Progenitor cell of endocrine pancreas (in vitro differentiated cells): Measurements from ENCODE around the gene PNPLA5. TPM values are rescaled to one million over a fixed set of nuclear protein-coding genes. Genes with fewer than 3 reads are reported as not detected.

Source experiments
- DNase-seq: peaks from one replicate; pipeline ENCODE4 v3.0.0; 2021; ENCODE audit warnings: low spot score; ENCODE audit not compliant: unreplicated experiment
- H3K27ac Mint-ChIP-seq: 2 replicates; pipeline ENCODE4 v1.8.0; 2021; ENCODE audit warnings: mild to moderate bottlenecking, moderate library complexity, mixed read lengths
- H3K27me3 Mint-ChIP-seq: 2 replicates; pipeline ENCODE4 v1.8.0; 2021; ENCODE audit warnings: mixed read lengths
- H3K36me3 Mint-ChIP-seq: 2 replicates; pipeline ENCODE4 v1.8.0; 2022; ENCODE audit warnings: mixed read lengths; ENCODE audit not compliant: insufficient read depth
- H3K4me1 Mint-ChIP-seq: 2 replicates; pipeline ENCODE4 v1.8.0; 2021; ENCODE audit warnings: low read depth, mixed read lengths
- H3K4me3 Mint-ChIP-seq: 2 replicates; pipeline ENCODE4 v1.8.0; 2021; ENCODE audit warnings: low read depth, mild to moderate bottlenecking, moderate library complexity, mixed read lengths
- H3K9me3 Mint-ChIP-seq: 2 replicates; pipeline ENCODE4 v1.8.0; 2021; ENCODE audit warnings: low read depth, mixed read lengths
- CTCF ChIP-seq: fragments of 200-600 bp; sonication (generic); IDR thresholded peaks from one replicate; pipeline ENCODE4 v1.5.0; 2021; ENCODE audit warnings: antibody characterized with exemption, mild to moderate bottlenecking; ENCODE audit not compliant: unreplicated experiment
- total RNA-seq: library from RNA; stranded (reverse); gene quantifications from 2 replicates; pipeline ENCODE4 v1.2.1, GENCODE V29; 2021

The PNPLA5 gene
- total RNA-seq, 1 donor from 2014 or later: not detected

GRCh38 chr22:43900206-43900605 is 8.4 kb upstream of the PNPLA5 start:
- Mint-ChIP-seq H3K27ac (no peak overlapping the region), H3K27me3 (peaks cover 22% of the 10 kb centered on the region), H3K36me3 (no peaks in the 10 kb centered on the region), H3K4me1 (peaks cover 1% of the 10 kb centered on the region), H3K4me3 (no peak overlapping the region), H3K9me3 (peaks cover 4% of the 10 kb centered on the region)
- TF ChIP-seq CTCF: no peak
- no peak for DNase-seq

DNA sequence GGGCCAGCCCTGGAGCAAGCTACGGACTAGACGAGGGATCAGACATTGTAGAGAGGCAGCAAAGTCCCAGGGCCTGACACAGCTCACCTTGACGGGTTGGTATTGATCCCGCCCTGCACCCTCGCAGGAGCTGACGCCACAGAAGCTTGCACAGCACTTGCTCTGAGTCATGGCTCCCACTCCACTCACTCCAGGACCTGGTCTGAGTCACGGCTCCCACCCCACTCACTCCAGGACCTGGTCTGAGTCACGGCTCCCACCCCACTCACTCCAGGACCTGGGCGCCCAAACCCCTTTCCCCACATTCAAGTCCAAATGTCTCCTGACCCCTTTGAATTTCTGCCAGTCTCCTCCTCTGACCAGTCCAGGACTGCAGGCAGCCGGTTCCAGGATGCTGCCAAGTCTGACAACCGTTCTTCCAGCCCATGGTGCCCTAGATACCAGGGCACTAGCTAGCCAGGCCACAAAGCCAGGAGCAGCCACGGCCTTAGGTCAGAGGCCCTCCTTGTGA is 6.0 kb upstream of the PNPLA5 start:
- no peaks in the 10 kb centered on the region for H3K9me3 Mint-ChIP-seq
- TF ChIP-seq CTCF: no peak
- no peak overlapping the region for H3K4me3 Mint-ChIP-seq
- H3K27me3 Mint-ChIP-seq: peaks cover 35% of the 10 kb centered on the region
- no peak overlapping the region for H3K27ac Mint-ChIP-seq
- H3K36me3 Mint-ChIP-seq: no peaks in the 10 kb centered on the region
- no peak for DNase-seq
- H3K4me1 Mint-ChIP-seq: peaks cover 1% of the 10 kb centered on the region

GRCh38 chr22:43895986-43896645 is 4.3 kb upstream of the PNPLA5 start:
- no peak overlapping the region for H3K27ac Mint-ChIP-seq

GRCh38 chr22:43894122-43894521 is 2.3 kb upstream of the PNPLA5 start:
- no peak overlapping the region for H3K4me3 Mint-ChIP-seq
- peaks cover 54% of the 10 kb centered on the region for H3K27me3 Mint-ChIP-seq
- H3K9me3 Mint-ChIP-seq: no peaks in the 10 kb centered on the region
- peaks cover 1% of the 10 kb centered on the region for H3K4me1 Mint-ChIP-seq
- no peak for TF ChIP-seq CTCF
- H3K27ac Mint-ChIP-seq: no peak overlapping the region
- no peak for DNase-seq
- H3K36me3 Mint-ChIP-seq: no peaks in the 10 kb centered on the region

More at GRCh38 chr22:43895986-43896645, 4.3 kb upstream of the PNPLA5 start:
- Mint-ChIP-seq H3K4me3 (no peak overlapping the region), H3K9me3 (no peaks in the 10 kb centered on the region), H3K36me3 (no peaks in the 10 kb centered on the region), H3K27me3 (peaks cover 39% of the 10 kb centered on the region), H3K4me1 (peaks cover 1% of the 10 kb centered on the region)
- TF ChIP-seq CTCF: no peak
- no peak for DNase-seq

DNA sequence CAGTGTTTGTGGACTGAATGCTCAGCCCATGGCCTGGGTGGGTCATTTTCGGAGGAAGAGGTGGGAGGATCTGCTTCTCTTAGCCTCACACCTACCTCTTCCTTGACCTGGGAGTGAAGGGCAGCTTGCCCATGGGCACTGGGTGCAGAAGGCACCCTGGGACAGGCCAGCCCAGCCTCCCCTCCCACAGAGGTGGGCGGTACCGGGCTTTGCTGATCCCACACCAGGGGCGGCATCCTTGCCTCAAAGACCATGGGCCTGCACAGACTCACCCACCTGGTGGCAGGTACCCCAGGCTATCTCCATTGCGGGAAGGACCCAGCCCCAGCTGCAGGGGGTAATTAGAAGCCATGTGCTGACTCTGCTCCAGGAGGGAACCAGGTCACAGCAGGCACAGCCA is 1.5 kb upstream of the PNPLA5 start:
- H3K27me3 Mint-ChIP-seq: peaks cover 56% of the 10 kb centered on the region
- no peak for TF ChIP-seq CTCF

More for the DNA sequence above, 1.5 kb upstream of the PNPLA5 start:
- Mint-ChIP-seq H3K4me3 (no peak overlapping the region), H3K4me1 (peaks cover 1% of the 10 kb centered on the region), H3K27ac (no peak overlapping the region), H3K36me3 (no peaks in the 10 kb centered on the region), H3K9me3 (no peaks in the 10 kb centered on the region)
- no peak for DNase-seq
